Measurements from ENCODE around the gene XYLT1. TPM values are rescaled to one million over a fixed set of nuclear protein-coding genes. Genes with fewer than 3 reads are reported as not detected.

XYLT1 gene
- total RNA-seq, 4 donors from 2014 or later = 20.0 to 43.0 (median 27.4) TPM

DNA sequence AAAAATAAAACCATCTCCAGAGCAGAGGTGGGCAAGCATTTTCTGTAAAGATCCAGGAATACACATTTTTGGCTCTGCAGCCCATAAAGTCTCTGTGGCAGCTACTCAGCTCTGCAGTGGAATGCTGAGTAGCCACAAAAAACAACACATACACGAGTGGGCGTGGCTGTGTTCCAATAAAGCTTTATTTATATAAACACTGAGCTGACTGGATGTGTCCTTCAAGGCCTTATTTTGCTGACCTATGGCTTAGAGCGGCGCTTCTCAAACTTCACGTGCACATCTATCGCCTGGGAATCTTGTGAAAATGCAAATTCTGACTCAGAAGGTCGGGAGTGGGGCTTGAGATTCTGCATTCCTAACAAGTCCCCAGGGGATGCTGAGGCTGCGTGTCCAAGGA, 39.7 kb downstream of the XYLT1 start:
- no peak for ATAC-seq (ENCODE audit: low FRiP score)
- no peak for DNase-seq (ENCODE audit: low spot score)
- TF ChIP-seq, protein P1, sequence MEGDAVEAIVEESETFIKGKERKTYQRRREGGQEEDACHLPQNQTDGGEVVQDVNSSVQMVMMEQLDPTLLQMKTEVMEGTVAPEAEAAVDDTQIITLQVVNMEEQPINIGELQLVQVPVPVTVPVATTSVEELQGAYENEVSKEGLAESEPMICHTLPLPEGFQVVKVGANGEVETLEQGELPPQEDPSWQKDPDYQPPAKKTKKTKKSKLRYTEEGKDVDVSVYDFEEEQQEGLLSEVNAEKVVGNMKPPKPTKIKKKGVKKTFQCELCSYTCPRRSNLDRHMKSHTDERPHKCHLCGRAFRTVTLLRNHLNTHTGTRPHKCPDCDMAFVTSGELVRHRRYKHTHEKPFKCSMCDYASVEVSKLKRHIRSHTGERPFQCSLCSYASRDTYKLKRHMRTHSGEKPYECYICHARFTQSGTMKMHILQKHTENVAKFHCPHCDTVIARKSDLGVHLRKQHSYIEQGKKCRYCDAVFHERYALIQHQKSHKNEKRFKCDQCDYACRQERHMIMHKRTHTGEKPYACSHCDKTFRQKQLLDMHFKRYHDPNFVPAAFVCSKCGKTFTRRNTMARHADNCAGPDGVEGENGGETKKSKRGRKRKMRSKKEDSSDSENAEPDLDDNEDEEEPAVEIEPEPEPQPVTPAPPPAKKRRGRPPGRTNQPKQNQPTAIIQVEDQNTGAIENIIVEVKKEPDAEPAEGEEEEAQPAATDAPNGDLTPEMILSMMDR (IDR thresholded peaks at IDR 0.05) = no peak

DNA sequence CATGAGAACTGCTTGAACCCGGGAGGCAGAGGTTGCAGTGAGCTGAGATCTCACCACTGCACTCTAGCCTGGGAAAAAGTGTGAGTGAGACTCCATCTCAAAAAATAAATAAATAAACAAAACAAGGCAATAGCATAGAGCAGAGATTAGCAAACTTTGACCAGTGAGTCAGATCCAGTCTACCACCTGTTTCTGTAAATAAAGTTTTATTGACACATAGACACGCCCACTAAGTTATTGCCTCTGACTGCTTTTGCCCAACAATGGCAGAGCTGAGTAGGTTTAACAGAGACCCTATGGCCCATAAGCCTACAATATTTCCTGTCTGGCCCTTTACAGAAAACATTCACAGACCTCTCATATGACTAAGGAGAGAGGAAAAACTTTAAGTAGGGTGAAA, 44.3 kb downstream of the XYLT1 start:
- DNase-seq (ENCODE audit: low spot score) = no peak
- TF ChIP-seq, protein P1 (IDR thresholded peaks at IDR 0.05) = no peak
- ATAC-seq (ENCODE audit: low FRiP score) = no peak

DNA sequence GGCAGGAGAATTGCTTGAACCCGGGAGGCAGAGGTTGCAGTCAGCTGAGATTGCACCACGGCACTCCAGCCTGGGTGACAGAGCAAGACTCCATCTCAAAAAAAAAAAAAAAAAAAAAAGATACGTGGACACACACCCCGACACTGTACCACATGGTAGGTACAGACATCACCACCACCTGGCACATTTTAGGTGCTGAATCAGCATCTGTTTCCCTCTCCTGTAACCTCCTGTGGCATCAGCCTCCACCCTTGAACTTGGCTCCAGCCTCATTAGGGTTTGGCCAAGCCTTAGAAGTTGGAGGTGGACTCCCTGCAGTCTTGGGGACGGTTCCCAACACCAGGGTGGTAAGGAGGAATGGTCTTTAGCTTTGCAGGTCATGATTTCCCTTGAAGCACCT, 46.0 kb downstream of the XYLT1 start:
- ATAC-seq (ENCODE audit: low FRiP score) (no peak), DNase-seq (ENCODE audit: low spot score) (no peak)
- TF ChIP-seq, protein P1 (IDR thresholded peaks at IDR 0.05) = no peak

DNA sequence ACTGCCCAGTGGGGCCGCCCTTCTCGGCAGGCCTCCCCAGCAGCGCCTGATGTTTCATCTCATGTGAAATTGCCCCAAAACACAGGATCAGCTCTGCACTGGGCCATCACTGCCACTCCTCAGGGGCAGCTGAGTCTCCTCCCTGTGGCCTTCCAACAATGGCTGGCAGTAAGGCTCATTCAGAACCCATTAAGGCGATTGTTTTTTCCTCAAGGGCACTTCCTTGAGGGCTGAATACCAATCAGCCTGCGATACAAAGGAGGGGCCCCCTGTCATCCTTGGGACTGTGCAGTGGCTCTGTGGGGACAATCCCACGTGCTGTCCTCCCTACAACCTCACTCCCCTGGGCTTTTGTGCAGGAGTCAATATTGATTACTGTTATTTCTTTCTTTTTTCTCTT, 47.5 kb downstream of the XYLT1 start:
- DNase-seq (ENCODE audit: low spot score) = no peak
- TF ChIP-seq, protein P1 (IDR thresholded peaks at IDR 0.05) = no peak
- no peak for ATAC-seq (ENCODE audit: low FRiP score)

DNA sequence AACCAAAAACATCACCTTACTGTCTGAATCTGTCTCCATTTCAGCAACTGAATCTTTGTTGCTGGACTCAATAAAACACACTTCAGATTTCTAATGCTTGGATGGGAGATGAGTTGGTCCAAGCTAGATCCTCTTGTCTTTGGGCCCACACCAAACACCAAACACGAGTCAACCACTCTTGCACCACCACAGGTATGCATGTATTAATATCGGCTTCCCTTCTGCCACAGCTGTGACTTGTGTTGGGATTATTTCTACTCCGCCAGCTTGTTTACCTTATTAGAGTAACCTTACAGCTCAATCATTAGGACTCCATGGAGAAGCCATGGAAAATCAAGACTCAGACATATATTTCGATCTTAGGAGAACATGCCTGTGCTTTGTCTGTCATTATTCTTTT, 49.9 kb downstream of the XYLT1 start:
- TF ChIP-seq, protein P1 (IDR thresholded peaks at IDR 0.05) = no peak
- DNase-seq (ENCODE audit: low spot score) (no peak), ATAC-seq (ENCODE audit: low FRiP score) (no peak)

DNA sequence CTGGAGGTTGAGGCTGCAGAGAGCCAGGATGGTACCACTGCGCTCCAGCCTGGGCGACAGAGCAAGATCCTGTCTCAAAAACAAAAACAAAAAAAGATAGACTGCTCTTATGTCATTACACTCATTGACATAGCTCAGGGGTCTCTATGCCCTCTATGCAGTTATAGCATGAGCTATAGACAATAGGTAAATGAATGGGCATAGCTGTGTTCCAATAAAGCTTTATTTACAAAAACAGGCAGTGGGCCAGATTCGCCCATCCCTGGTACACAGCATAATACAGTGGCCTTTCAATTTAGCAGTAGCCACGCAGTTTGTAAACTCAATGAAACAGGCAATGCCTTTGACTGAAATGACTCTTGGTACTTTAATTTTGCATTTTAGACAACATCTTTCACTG, 51.5 kb downstream of the XYLT1 start:
- DNase-seq (ENCODE audit: low spot score) (no peak), ATAC-seq (ENCODE audit: low FRiP score) (no peak)
- TF ChIP-seq, protein P1 (IDR thresholded peaks at IDR 0.05) = no peak

DNA sequence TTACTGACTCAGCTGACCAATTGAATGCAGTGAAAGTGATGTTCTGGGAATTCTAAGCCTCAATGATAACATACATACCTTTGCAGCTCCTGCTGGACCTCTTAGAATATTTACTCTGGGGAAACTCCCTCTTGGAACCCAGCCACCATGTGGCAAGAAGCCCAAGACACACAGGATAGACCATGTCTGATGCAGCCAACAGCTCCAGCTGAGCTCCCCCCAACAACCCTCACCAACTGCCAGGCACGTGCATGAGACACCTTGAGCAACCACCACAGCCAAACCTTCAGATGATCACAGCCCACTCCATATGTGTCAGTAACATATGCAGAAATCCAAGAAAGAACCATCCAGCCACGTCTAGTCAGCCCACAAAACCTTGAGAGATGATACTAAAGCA, 53.0 kb downstream of the XYLT1 start:
- no peak for ATAC-seq (ENCODE audit: low FRiP score)
- no peak for DNase-seq (ENCODE audit: low spot score)
- TF ChIP-seq, protein P1 (IDR thresholded peaks at IDR 0.05) = no peak
